Lower lobe of right lung (tissue), 2 donors: ENCODE data around the gene HSBP1L1. TPM values are rescaled to one million over a fixed set of nuclear protein-coding genes. Genes with fewer than 3 reads are reported as not detected.
A peak's percentile ranks its signal among the peaks of the same experiment; 100 is the strongest.

Source experiments
- ATAC-seq, 2 donors: fragments of 200-7000 bp; cut with Tn5 transposase; one replicate each; pipeline ENCODE4 v1.9.1; 2020 to 2022; ENCODE audit warnings: mild to moderate bottlenecking in 2 of 2, moderate library complexity in 2 of 2
- DNase-seq: peaks from one replicate; pipeline ENCODE4 v3.0.0-alpha.2; 2020
- H3K27ac ChIP-seq: fragments of 200-600 bp; one replicate; pipeline ENCODE4 v1.8.0; 2022
- H3K27me3 ChIP-seq: fragments of 200-600 bp; one replicate; pipeline ENCODE4 v1.8.0; 2022; ENCODE audit warnings: low read depth
- H3K36me3 ChIP-seq: fragments of 200-600 bp; one replicate; pipeline ENCODE4 v1.8.0; 2022; ENCODE audit warnings: mild to moderate bottlenecking
- H3K4me1 ChIP-seq: fragments of 200-600 bp; one replicate; pipeline ENCODE4 v1.8.0; 2022
- H3K4me3 ChIP-seq: fragments of 200-600 bp; one replicate; pipeline ENCODE4 v1.8.0; 2022; ENCODE audit warnings: mild to moderate bottlenecking
- H3K9me3 ChIP-seq: fragments of 200-600 bp; one replicate; pipeline ENCODE4 v1.8.0; 2022
- CTCF ChIP-seq: fragments of 200-600 bp; IDR thresholded peaks from one replicate; pipeline ENCODE4 v1.8.0; 2022; ENCODE audit warnings: antibody characterized with exemption, mild to moderate bottlenecking
- intact Hi-C: fragments of 100-400 bp; cut with DNase I; formaldehyde crosslinking; loops from one replicate; pipeline ENCODE4 v1.11.0; 2022
- total RNA-seq: library from RNA; stranded (reverse); fragmentation: NEBNext Ultra II Directional; extraction: Animal tissue kit (Norgen Biotek cat#: 25700); gene quantifications from one replicate; pipeline ENCODE4 v1.2.1, GENCODE V29; 2021
- donor health status: DM: no; HTN: yes; CAD: no; lungs with severe emphysema.

HSBP1L1 gene
- total RNA-seq, 1 donor from 2014 or later: 46.6 TPM

GRCh38 chr18:79940814-79941472 is 23.5 kb upstream of the HSBP1L1 start:
- intact Hi-C loops: no loop called here

GRCh38 chr18:79941473-79942119 is 22.8 kb upstream of the HSBP1L1 start:
- peak; percentile 42 for DNase-seq
- peaks cover 57% of the 10 kb centered on the region for H3K36me3 ChIP-seq
- no peak overlapping the region for H3K27ac ChIP-seq
- TF ChIP-seq CTCF: no peak
- H3K27me3 ChIP-seq: no peaks in the 10 kb centered on the region
- peaks cover 23% of the 10 kb centered on the region for H3K4me1 ChIP-seq
- no peaks in the 10 kb centered on the region for H3K9me3 ChIP-seq
- intact Hi-C loops: no loop called here
- no peak overlapping the region for H3K4me3 ChIP-seq
- no peak for ATAC-seq

More at GRCh38 chr18:79940814-79941472, 23.5 kb upstream of the HSBP1L1 start:
- H3K27ac ChIP-seq: no peak overlapping the region
- H3K36me3 ChIP-seq: peaks cover 58% of the 10 kb centered on the region
- DNase-seq (peak; percentile 32), ATAC-seq (no peak)
- H3K4me1 ChIP-seq: peaks cover 18% of the 10 kb centered on the region
- H3K4me3 ChIP-seq: no peak overlapping the region
- H3K9me3 ChIP-seq: no peaks in the 10 kb centered on the region
- H3K27me3 ChIP-seq: no peaks in the 10 kb centered on the region
- no peak for TF ChIP-seq CTCF

- no peaks in the 10 kb centered on the region for H3K9me3 ChIP-seq
- peaks cover 60% of the 10 kb centered on the region for H3K36me3 ChIP-seq
- peak; percentile 14 for DNase-seq
- no peak overlapping the region for H3K27ac ChIP-seq
- H3K27me3 ChIP-seq: no peaks in the 10 kb centered on the region
- H3K4me1 ChIP-seq: peaks cover 29% of the 10 kb centered on the region
- intact Hi-C loops: no loop called here
- ATAC-seq: no peak
- no peak for TF ChIP-seq CTCF
- H3K4me3 ChIP-seq: no peak overlapping the region
These were observed 22.2 kb upstream of the HSBP1L1 start for GRCh38 chr18:79942211-79942610.

- Histone ChIP-seq H3K27ac (no peak overlapping the region), H3K4me3 (no peak overlapping the region), H3K4me1 (peaks cover 37% of the 10 kb centered on the region), H3K9me3 (no peaks in the 10 kb centered on the region), H3K27me3 (no peaks in the 10 kb centered on the region), H3K36me3 (peaks cover 60% of the 10 kb centered on the region)
- DNase-seq (peak; percentile 35), ATAC-seq (no peak)
- intact Hi-C loops: no loop called here
- TF ChIP-seq CTCF: no peak
These were observed 21.4 kb upstream of the HSBP1L1 start for GRCh38 chr18:79942786-79943607.

GRCh38 chr18:79943608-79944125 is 20.8 kb upstream of the HSBP1L1 start:
- DNase-seq (peak; percentile 27), ATAC-seq (no peak)
- H3K4me3 ChIP-seq: no peak overlapping the region
- TF ChIP-seq CTCF: no peak
- no peaks in the 10 kb centered on the region for H3K27me3 ChIP-seq
- no peak overlapping the region for H3K27ac ChIP-seq
- H3K9me3 ChIP-seq: no peaks in the 10 kb centered on the region
- peaks cover 43% of the 10 kb centered on the region for H3K4me1 ChIP-seq
- H3K36me3 ChIP-seq: peaks cover 55% of the 10 kb centered on the region
- intact Hi-C loops: no loop called here
